Caco-2 (cell line): ENCODE data around the gene ARPC5L. TPM values are rescaled to one million over a fixed set of nuclear protein-coding genes. Genes with fewer than 3 reads are reported as not detected.

Source experiments
- BruUV-seq: library from RNA; stranded (reverse); fragments of 400-500 nt; replicated peaks from 2 replicates; lab custom pipeline; 2021; lab: Mats Ljungman, UMichigan
- CTCF ChIA-PET: fragments of 300-600 bp; sonication (Branson Sonifier 250); formaldehyde crosslinking; loops from one replicate; lab custom pipeline; 2022; ENCODE audit warnings: antibody characterized with exemption; lab: Charles Lee
- POLR2A ChIA-PET: fragments of 300-600 bp; sonication (Branson Sonifier 250); formaldehyde crosslinking; loops from one replicate; lab custom pipeline; 2022; ENCODE audit warnings: antibody characterized with exemption; lab: Charles Lee
- DNase-seq, 2 experiments: peaks; one replicate each; pipeline versions ENCODE4 v3.0.0 to v3.0.0-alpha.2; 2020 to 2022
- H3K27me3 ChIP-seq: replicated peaks from 2 replicates; pipeline ENCODE4 v1.6.0; 2011; ENCODE audit warnings: low read length; ENCODE audit not compliant: control insufficient read depth, insufficient read depth
- H3K36me3 ChIP-seq: 2 replicates; pipeline ENCODE4 v1.5.1; 2011; ENCODE audit warnings: low read length; ENCODE audit not compliant: control insufficient read depth, insufficient read depth
- H3K4me1 ChIP-seq: fragments of 250-450 bp; sonication (Bioruptor Pico); 2 replicates; pipeline ENCODE4 v1.5.1; 2020; ENCODE audit warnings: mild to moderate bottlenecking
- H3K4me3 ChIP-seq: 2 replicates; pipeline ENCODE4 v1.5.1; 2011; ENCODE audit warnings: low read depth, mild to moderate bottlenecking, control low read depth, low read length
- H3K9me3 ChIP-seq: fragments of 250-450 bp; sonication (Bioruptor Pico); 2 replicates; pipeline ENCODE4 v1.5.1; 2020; ENCODE audit warnings: mild to moderate bottlenecking, moderate library complexity
- H3K27ac Mint-ChIP-seq: one replicate; pipeline ENCODE4 v1.8.0; 2022; ENCODE audit warnings: mixed read lengths; ENCODE audit not compliant: unreplicated experiment
- H3K27me3 Mint-ChIP-seq: one replicate; pipeline ENCODE4 v1.8.0; 2022; ENCODE audit warnings: mixed read lengths; ENCODE audit not compliant: insufficient read depth, unreplicated experiment
- H3K36me3 Mint-ChIP-seq: one replicate; pipeline ENCODE4 v1.8.0; 2022; ENCODE audit warnings: mild to moderate bottlenecking, mixed read lengths; ENCODE audit not compliant: insufficient read depth, unreplicated experiment
- H3K4me1 Mint-ChIP-seq: one replicate; pipeline ENCODE4 v1.8.0; 2022; ENCODE audit warnings: low read depth, mixed read lengths; ENCODE audit not compliant: unreplicated experiment
- H3K4me3 Mint-ChIP-seq: one replicate; pipeline ENCODE4 v1.8.0; 2022; ENCODE audit warnings: mild to moderate bottlenecking, moderate library complexity, mixed read lengths; ENCODE audit not compliant: unreplicated experiment
- H3K9me3 Mint-ChIP-seq: one replicate; pipeline ENCODE4 v1.8.0; 2022; ENCODE audit warnings: mixed read lengths; ENCODE audit not compliant: unreplicated experiment
- CTCF ChIP-seq, 2 experiments: fragments of 200-600 bp in 1 of 2; IDR thresholded peaks; 1 replicate in 1 of 2; 2 replicates in 1 of 2; pipeline versions ENCODE4 v1.5.1 to v1.8.0; 2011 to 2022; ENCODE audit warnings: antibody characterized with exemption in 1 of 2, control low read depth in 1 of 2, inconsistent platforms in 1 of 2, low read depth in 1 of 2, low read length in 1 of 2, mild to moderate bottlenecking in 1 of 2, moderate library complexity in 1 of 2; ENCODE audit not compliant: insufficient read depth in 1 of 2, severe bottlenecking in 1 of 2, unreplicated experiment in 1 of 2
- intact Hi-C: fragments of 100-400 bp; cut with micrococcal nuclease; formaldehyde crosslinking; loops from one replicate; pipeline ENCODE4 v1.10.0; 2022; ENCODE audit not compliant: unreplicated experiment
- total RNA-seq: library from RNA; stranded (reverse); gene quantifications from 2 replicates; pipeline ENCODE4 v1.2.3, GENCODE V29; 2022

ARPC5L gene
- total RNA-seq, 1 experiment from 2014 or later = 60.1 TPM

GRCh38 chr9:124880501-124880900 is 18.6 kb downstream of the ARPC5L start:
- Mint-ChIP-seq H3K36me3 (peaks cover 45% of the 10 kb centered on the region), H3K4me3 (no peak overlapping the region), H3K27me3 (no peaks in the 10 kb centered on the region), H3K4me1 (no peaks in the 10 kb centered on the region), H3K9me3 (no peaks in the 10 kb centered on the region), H3K27ac (no peak overlapping the region)
- H3K4me1 ChIP-seq = no peaks in the 10 kb centered on the region
- peaks cover 1% of the 10 kb centered on the region for H3K36me3 ChIP-seq
- H3K4me3 ChIP-seq = no peak overlapping the region
- POLR2A ChIA-PET = no interaction called here
- CTCF ChIA-PET = no interaction called here
- H3K27me3 ChIP-seq = no peaks in the 10 kb centered on the region
- no peak for DNase-seq
- TF ChIP-seq CTCF (IDR thresholded peaks at IDR 0.05; ENCODE audit: insufficient read depth in 1 of 2, low read depth in 1 of 2, low read length in 1 of 2, severe bottlenecking in 1 of 2, unreplicated experiment in 1 of 2) = no peak
- intact Hi-C loops = no loop called here
- no peaks in the 10 kb centered on the region for H3K9me3 ChIP-seq
- BruUV-seq = no TSS peak

- BruUV-seq = no TSS peak
- no peaks in the 10 kb centered on the region for H3K4me1 Mint-ChIP-seq
- DNase-seq = no peak
- no peak overlapping the region for H3K4me3 Mint-ChIP-seq
- no peaks in the 10 kb centered on the region; the same call in 1 of the 2 replicates for H3K36me3 ChIP-seq
- no peaks in the 10 kb centered on the region for H3K4me1 ChIP-seq
- POLR2A ChIA-PET = no interaction called here
- peaks cover 39% of the 10 kb centered on the region for H3K36me3 Mint-ChIP-seq
- no peak for TF ChIP-seq CTCF (IDR thresholded peaks at IDR 0.05; ENCODE audit: insufficient read depth in 1 of 2, low read depth in 1 of 2, low read length in 1 of 2, severe bottlenecking in 1 of 2, unreplicated experiment in 1 of 2)
- no peaks in the 10 kb centered on the region for H3K9me3 ChIP-seq
- H3K27me3 ChIP-seq = no peaks in the 10 kb centered on the region
- H3K27me3 Mint-ChIP-seq = no peaks in the 10 kb centered on the region
- intact Hi-C loops = no loop called here
- H3K9me3 Mint-ChIP-seq = no peaks in the 10 kb centered on the region
- H3K4me3 ChIP-seq = no peak overlapping the region
- CTCF ChIA-PET = no interaction called here
- no peak overlapping the region for H3K27ac Mint-ChIP-seq
Measured at GRCh38 chr9:124881138-124881743, 19.3 kb downstream of the ARPC5L start.

GRCh38 chr9:124882231-124882630 is 20.3 kb downstream of the ARPC5L start:
- H3K36me3 ChIP-seq = no peaks in the 10 kb centered on the region
- no peaks in the 10 kb centered on the region for H3K4me1 Mint-ChIP-seq
- no peaks in the 10 kb centered on the region for H3K9me3 Mint-ChIP-seq
- intact Hi-C loops = no loop called here
- peaks cover 34% of the 10 kb centered on the region for H3K36me3 Mint-ChIP-seq
- DNase-seq = no peak
- no peaks in the 10 kb centered on the region for H3K9me3 ChIP-seq
- POLR2A ChIA-PET = no interaction called here
- no peak overlapping the region for H3K27ac Mint-ChIP-seq
- no TSS peak for BruUV-seq
- CTCF ChIA-PET = no interaction called here
- H3K4me3 ChIP-seq = no peak overlapping the region
- H3K4me3 Mint-ChIP-seq = no peak overlapping the region
- no peaks in the 10 kb centered on the region for H3K27me3 ChIP-seq
- H3K27me3 Mint-ChIP-seq = no peaks in the 10 kb centered on the region
- TF ChIP-seq CTCF (IDR thresholded peaks at IDR 0.05; ENCODE audit: insufficient read depth in 1 of 2, low read depth in 1 of 2, low read length in 1 of 2, severe bottlenecking in 1 of 2, unreplicated experiment in 1 of 2) = no peak
- H3K4me1 ChIP-seq = no peaks in the 10 kb centered on the region
